ENCODE results near the gene ZNF766.
"Not testable (repeated sequence)": the region's sequence is repeated elsewhere in the genome, so short reads cannot be mapped to it uniquely, and the experiment has no call there.

The ZNF766 gene

DNA sequence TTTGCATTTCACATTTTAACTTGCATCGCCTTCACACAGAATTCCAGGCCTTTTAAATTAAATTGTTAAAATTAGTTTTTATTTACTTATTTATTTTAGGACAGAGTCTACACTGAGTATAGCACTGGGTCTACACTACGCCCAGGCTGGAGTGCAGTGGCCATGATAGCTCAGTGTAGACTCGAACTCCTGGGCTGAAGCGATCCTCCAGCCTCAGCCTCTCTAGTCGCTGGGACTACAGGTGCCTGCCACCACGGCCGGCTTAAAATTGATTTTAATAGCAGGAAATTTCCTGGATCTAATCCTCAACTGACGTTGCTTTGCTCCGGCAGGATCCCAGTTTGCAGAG lies 66.4 kb downstream of the ZNF766 start:
- no peak for DNase-seq (ENCODE audit: low read depth)
- peak overlapping the region; percentile 83 for H3K4me3 ChIP-seq (ENCODE audit: low read depth, low read length)
- no peak for TF ChIP-seq CTCF (IDR thresholded peaks at IDR 0.05; ENCODE audit: control insufficient read depth, extremely low read depth, insufficient read depth)

GRCh38 chr19:52336117-52336790 lies 66.9 kb downstream of the ZNF766 start, which contains the start of gene ZNF610:
ZNF610 (plus strand) TSS chr19:52336243; CDS start chr19:52349173, 12,930 bp downstream.
- no peak for TF ChIP-seq CTCF (IDR thresholded peaks at IDR 0.05; ENCODE audit: control insufficient read depth, extremely low read depth, insufficient read depth)
- peak within 1 kb of the TSS; percentile 83 for H3K4me3 ChIP-seq (ENCODE audit: low read depth, low read length)
- peak; percentile 57 for DNase-seq (ENCODE audit: low read depth)

DNA sequence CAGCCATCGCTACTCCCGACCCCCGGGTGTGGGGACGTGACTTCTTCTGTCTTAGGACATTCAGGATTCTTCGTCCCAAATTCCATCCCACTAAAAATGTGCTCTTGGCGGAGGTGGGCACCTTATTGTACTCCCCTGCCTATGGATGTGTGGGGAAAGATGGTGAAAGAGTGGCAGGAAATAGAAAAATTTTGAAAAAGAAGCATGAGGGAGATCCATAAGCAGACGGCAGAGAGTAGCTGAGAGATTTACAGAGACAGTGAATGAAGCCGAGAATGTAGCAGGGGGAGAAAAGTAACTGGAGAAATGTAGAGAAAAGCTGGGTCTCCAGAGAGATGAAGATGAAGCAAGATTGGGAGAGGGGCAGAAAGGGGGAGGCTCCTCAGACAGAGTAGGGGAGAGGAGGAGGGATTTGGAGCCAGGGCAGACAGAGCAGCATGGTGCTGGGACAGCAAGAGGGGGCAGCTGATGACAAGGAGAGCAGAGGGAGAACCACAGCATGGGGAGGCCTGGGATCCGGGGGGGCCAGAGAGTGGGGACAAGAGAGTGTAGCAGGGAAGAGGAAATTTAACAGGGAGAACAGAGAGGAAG lies 67.5 kb downstream of the ZNF766 start:
- no peak for TF ChIP-seq CTCF (IDR thresholded peaks at IDR 0.05; ENCODE audit: control insufficient read depth, extremely low read depth, insufficient read depth)
- peak overlapping the region; percentile 83 for H3K4me3 ChIP-seq (ENCODE audit: low read depth, low read length)
- no peak for DNase-seq (ENCODE audit: low read depth)

DNA sequence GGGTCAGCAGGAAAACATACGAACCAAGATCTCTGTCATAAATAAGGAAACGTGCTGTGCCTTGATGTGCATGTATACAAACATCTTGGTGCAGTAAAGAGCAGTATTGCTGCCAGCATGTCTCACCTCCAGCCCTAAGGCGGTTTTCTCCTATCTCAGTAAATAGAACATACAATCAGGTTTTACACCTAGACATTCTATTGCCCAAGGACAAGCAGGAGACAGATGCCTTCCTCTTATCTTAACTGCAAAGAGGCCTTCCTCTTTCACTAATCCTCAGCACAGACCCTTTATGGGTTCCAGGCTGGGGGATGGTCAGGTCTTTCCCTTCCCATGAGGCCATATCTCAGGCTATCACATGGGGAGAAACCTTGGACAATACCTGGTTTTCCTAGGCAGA lies 69.6 kb downstream of the ZNF766 start:
- DNase-seq (ENCODE audit: low read depth): peak; percentile 54
- H3K4me3 ChIP-seq (ENCODE audit: low read depth, low read length): not testable (repeated sequence)

GRCh38 chr19:52343548-52343947 lies 74.2 kb downstream of the ZNF766 start:
- H3K4me3 ChIP-seq (ENCODE audit: low read depth, low read length): no peak overlapping the region
- peak; percentile 32 for DNase-seq (ENCODE audit: low read depth)
- TF ChIP-seq CTCF (IDR thresholded peaks at IDR 0.05; ENCODE audit: control insufficient read depth, extremely low read depth, insufficient read depth): peak; percentile 56

DNA sequence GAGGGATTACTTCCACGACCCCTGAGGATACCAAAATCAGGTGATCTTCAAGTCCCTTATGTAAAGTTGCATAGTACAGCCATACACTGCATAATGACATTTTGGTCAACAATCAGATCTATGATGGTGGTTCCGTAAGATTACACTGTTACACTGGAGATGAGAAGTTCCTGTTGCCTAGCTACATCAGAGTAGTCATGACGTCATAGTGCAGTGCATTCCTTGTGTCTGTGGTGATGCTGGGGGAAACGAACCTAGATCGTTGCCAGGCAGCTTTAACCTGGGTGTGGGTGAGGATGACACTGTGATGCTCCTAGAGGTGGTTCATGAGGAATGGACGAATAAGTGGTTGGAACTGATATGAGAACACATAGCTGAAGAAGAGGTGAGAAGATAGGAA lies 75.8 kb downstream of the ZNF766 start:
- DNase-seq (ENCODE audit: low read depth): no peak
- no peak overlapping the region for H3K4me3 ChIP-seq (ENCODE audit: low read depth, low read length)
- TF ChIP-seq CTCF (IDR thresholded peaks at IDR 0.05; ENCODE audit: control insufficient read depth, extremely low read depth, insufficient read depth): no peak

Measured in LNCaP clone FGC (cell line).